ENCODE results near the gene GPR63. TPM values are rescaled to one million over a fixed set of nuclear protein-coding genes. Genes with fewer than 3 reads are reported as not detected.

The GPR63 gene
- total RNA-seq, 2 donors from 2014 or later, result 1.3 to 2.3 TPM

- intact Hi-C loops (cut with DNase I), result no loop called here
- Histone ChIP-seq H3K4me1 (peaks cover 33% of the 10 kb centered on the region), H3K27ac (no peak overlapping the region), H3K27me3 (no peaks in the 10 kb centered on the region), H3K4me3 (no peak overlapping the region), H3K9me3 (no peaks in the 10 kb centered on the region), H3K36me3 (replicated peaks in 1 of 2; ENCODE audit: insufficient read depth in 1 of 2, low read depth in 2 of 2) (no peaks in the 10 kb centered on the region)
- DNase-seq, result no peak
- ATAC-seq, result no peak
- WGBS, 2 donors, result 76 to 83% methylated on average over 9 of the region's 9 CpGs
- TF ChIP-seq CTCF (IDR thresholded peaks at IDR 0.05), result no peak
- TF ChIP-seq POLR2A (IDR thresholded peaks at IDR 0.05), result no peak
Measured at GRCh38 chr6:96787846-96788580, 49.3 kb downstream of the GPR63 start.

GRCh38 chr6:96786336-96786735 is 50.9 kb downstream of the GPR63 start:
- Histone ChIP-seq H3K9me3 (no peaks in the 10 kb centered on the region), H3K4me3 (no peak overlapping the region), H3K27me3 (no peaks in the 10 kb centered on the region), H3K4me1 (peaks cover 40% of the 10 kb centered on the region), H3K27ac (no peak overlapping the region), H3K36me3 (replicated peaks in 1 of 2; ENCODE audit: insufficient read depth in 1 of 2, low read depth in 2 of 2) (no peaks in the 10 kb centered on the region)
- intact Hi-C loops (cut with DNase I), result no loop called here
- WGBS, 2 donors, result 91 to 97% methylated on average over 2 of the region's 2 CpGs
- ATAC-seq (no peak), DNase-seq (no peak)
- TF ChIP-seq CTCF (IDR thresholded peaks at IDR 0.05) (no peak), POLR2A (IDR thresholded peaks at IDR 0.05) (no peak)

- no peaks in the 10 kb centered on the region for H3K27me3 ChIP-seq
- peak; percentile 15 for ATAC-seq
- TF ChIP-seq POLR2A (IDR thresholded peaks at IDR 0.05) (no peak), CTCF (IDR thresholded peaks at IDR 0.05) (no peak)
- no peaks in the 10 kb centered on the region for H3K36me3 ChIP-seq (replicated peaks in 1 of 2; ENCODE audit: insufficient read depth in 1 of 2, low read depth in 2 of 2)
- no peaks in the 10 kb centered on the region for H3K9me3 ChIP-seq
- no peak overlapping the region for H3K4me3 ChIP-seq
- peaks cover 39% of the 10 kb centered on the region for H3K4me1 ChIP-seq
- DNase-seq, result no peak
- H3K27ac ChIP-seq, result no peak overlapping the region
- intact Hi-C loops (cut with DNase I), result no loop called here
- WGBS, 2 donors, result 18 to 20% methylated on average over 3 of the region's 3 CpGs
Measured at GRCh38 chr6:96784650-96785049, 52.6 kb downstream of the GPR63 start.

GRCh38 chr6:96783307-96783706 is 54.0 kb downstream of the GPR63 start:
- H3K4me3 ChIP-seq, result no peak overlapping the region
- peak; percentile 48 to 73 (median 60) for DNase-seq
- H3K36me3 ChIP-seq (replicated peaks in 1 of 2; ENCODE audit: insufficient read depth in 1 of 2, low read depth in 2 of 2), result no peaks in the 10 kb centered on the region
- peak; percentile 82 for ATAC-seq
- TF ChIP-seq CTCF (IDR thresholded peaks at IDR 0.05) (no peak), POLR2A (IDR thresholded peaks at IDR 0.05) (no peak)
- WGBS, 2 donors, result 28 to 48% methylated on average over 2 of the region's 2 CpGs
- H3K27me3 ChIP-seq, result no peaks in the 10 kb centered on the region
- H3K4me1 ChIP-seq, result peaks cover 26% of the 10 kb centered on the region
- intact Hi-C loops (cut with DNase I), result no loop called here
- H3K9me3 ChIP-seq, result no peaks in the 10 kb centered on the region
- H3K27ac ChIP-seq, result peak overlapping the region in 2 of 4 donors; percentile 33 to 43

GRCh38 chr6:96781557-96781956 is 55.7 kb downstream of the GPR63 start:
- no peaks in the 10 kb centered on the region for H3K36me3 ChIP-seq (replicated peaks in 1 of 2; ENCODE audit: insufficient read depth in 1 of 2, low read depth in 2 of 2)
- H3K27ac ChIP-seq, result no peak overlapping the region
- no peak overlapping the region for H3K4me3 ChIP-seq
- intact Hi-C loops (cut with DNase I), result no loop called here
- H3K9me3 ChIP-seq, result no peaks in the 10 kb centered on the region
- TF ChIP-seq POLR2A (IDR thresholded peaks at IDR 0.05), result no peak
- no peak for TF ChIP-seq CTCF (IDR thresholded peaks at IDR 0.05)
- DNase-seq (no peak), ATAC-seq (no peak)
- peaks cover 28% of the 10 kb centered on the region for H3K4me1 ChIP-seq
- no peaks in the 10 kb centered on the region for H3K27me3 ChIP-seq
- WGBS, 2 donors, result 74 to 82% methylated on average over 1 of the region's 1 CpG

Data from body of pancreas (tissue), 4 donors.